A549 (cell line): Measurements from ENCODE around the gene KLK11. TPM values are rescaled to one million over a fixed set of nuclear protein-coding genes. Genes with fewer than 3 reads are reported as not detected.

Source experiments
- ATAC-seq, 2 experiments: fragments of 200-7000 bp in 1 of 2; fragments of >200 bp in 1 of 2; cut with Nextera tagmentation in 1 of 2; cut with Tn5 transposase in 1 of 2; 3 replicates each; pipeline versions ENCODE4 v1.8.0 to v1.9.1; 2018 to 2020; ENCODE audit warnings: mild to moderate bottlenecking in 1 of 2, moderate library complexity in 1 of 2
- CTCF ChIA-PET: fragments of 300-600 bp; sonication (Branson Sonifier 250); formaldehyde crosslinking; extraction: SDS; loops from one replicate; lab custom pipeline; 2021; ENCODE audit warnings: antibody characterized with exemption, inconsistent platforms; lab: Yijun Ruan, JAX
- POLR2A ChIA-PET: fragments of 350-600 bp; formaldehyde crosslinking; extraction: SDS; loops from one replicate; lab custom pipeline; 2021; ENCODE audit warnings: antibody characterized with exemption, inconsistent platforms; lab: Yijun Ruan, JAX
- DNase-seq, 2 experiments: peaks; one replicate each; pipeline versions ENCODE4 v3.0.0 to v3.0.0-alpha.2; 2011 to 2016; ENCODE audit warnings: low read depth in 1 of 2, low spot score in 1 of 2
- FAIRE-seq: peaks from 2 replicates; lab custom pipeline; 2011; peaks lifted over from hg19 to GRCh38; lab: Jason Lieb, UNC
- H3K27ac ChIP-seq, 2 experiments: fragments of >200 bp; sonication (Bioruptor Twin); formaldehyde crosslinking; 3 replicates each; pipeline ENCODE4 v1.5.1; 2016 to 2017
- H3K4me1 ChIP-seq: fragments of >200 bp; sonication (Bioruptor Twin); formaldehyde crosslinking; 3 replicates; pipeline ENCODE4 v1.6.1; 2016
- H3K4me2 ChIP-seq: fragments of >200 bp; sonication (Bioruptor Twin); formaldehyde crosslinking; 3 replicates; pipeline ENCODE4 v1.6.1; 2016
- H3K4me3 ChIP-seq: fragments of >200 bp; sonication (Bioruptor Twin); formaldehyde crosslinking; 3 replicates; pipeline ENCODE4 v1.5.1; 2016
- H3K9me3 ChIP-seq: fragments of >200 bp; sonication (Bioruptor Twin); formaldehyde crosslinking; 3 replicates; pipeline ENCODE4 v1.6.1; 2016
- CBX8 ChIP-seq: fragments of 200-600 bp; sonication (generic); IDR thresholded peaks from 2 replicates; pipeline ENCODE4 v1.6.1; 2016
- CHD2 ChIP-seq: fragments of 150-350 bp; IDR thresholded peaks from 2 replicates; pipeline ENCODE4 v1.6.1; 2014; ENCODE audit warnings: low read length; ENCODE audit not compliant: partially characterized antibody
- CHD4 ChIP-seq: fragments of 200-600 bp; sonication (generic); IDR thresholded peaks from 2 replicates; pipeline ENCODE4 v1.6.1; 2016; ENCODE audit warnings: antibody characterized with exemption, mild to moderate bottlenecking, borderline replicate concordance
- FOSB ChIP-seq: fragments of 250-450 bp; sonication (Bioruptor Pico); IDR thresholded peaks from 2 replicates; pipeline ENCODE4 v1.5.0; 2020; ENCODE audit warnings: mild to moderate bottlenecking, moderate library complexity
- FOXS1 ChIP-seq: fragments of 250-450 bp; sonication (Bioruptor Pico); IDR thresholded peaks from 2 replicates; pipeline ENCODE4 v1.5.0; 2020; ENCODE audit warnings: mild to moderate bottlenecking, moderate library complexity
- HDAC2 ChIP-seq: fragments of 200-600 bp; sonication (generic); IDR thresholded peaks from 2 replicates; pipeline ENCODE4 v1.6.1; 2016
- HES2 ChIP-seq: fragments of >200 bp; sonication (Bioruptor Twin); formaldehyde crosslinking; IDR thresholded peaks from 2 replicates; pipeline ENCODE4 v1.6.1; 2016
- HOXA7 ChIP-seq: fragments of 250-450 bp; sonication (Bioruptor Pico); IDR thresholded peaks from 2 replicates; pipeline ENCODE4 v1.5.0; 2020; ENCODE audit warnings: mild to moderate bottlenecking, moderate library complexity
- HOXB5 ChIP-seq: fragments of 250-450 bp; sonication (Bioruptor Pico); IDR thresholded peaks from 2 replicates; pipeline ENCODE4 v1.5.0; 2020; ENCODE audit warnings: mild to moderate bottlenecking, moderate library complexity
- MAFK ChIP-seq: fragments of 450-650 bp; IDR thresholded peaks from 2 replicates; pipeline ENCODE4 v1.6.1; 2014; ENCODE audit not compliant: partially characterized antibody
- MYC ChIP-seq: IDR thresholded peaks from 2 replicates; pipeline ENCODE4 v1.6.1; 2012; ENCODE audit warnings: mild to moderate bottlenecking, inconsistent platforms, low read length, improper control_type of control experiment, borderline replicate concordance
- RAD21 ChIP-seq, 2 experiments: fragments of >200 bp in 1 of 2; sonication (Bioruptor Twin) in 1 of 2; formaldehyde crosslinking in 1 of 2; IDR thresholded peaks in 1 of 2; conservative IDR thresholded peaks in 1 of 2; 2 replicates in 1 of 2; 3 replicates in 1 of 2; pipeline ENCODE4 v1.6.1; 2012 to 2018; ENCODE audit warnings: inconsistent platforms in 1 of 2
- RCOR1 ChIP-seq: fragments of 150-350 bp; IDR thresholded peaks from 2 replicates; pipeline ENCODE4 v1.6.1; 2014; ENCODE audit warnings: antibody characterized with exemption, low read length, low read depth
- RNF2 ChIP-seq: fragments of 200-600 bp; sonication (generic); IDR thresholded peaks from 2 replicates; pipeline ENCODE4 v1.6.1; 2016; ENCODE audit warnings: low read depth, mild to moderate bottlenecking, antibody characterized with exemption, moderate library complexity, borderline replicate concordance
- SMC3 ChIP-seq: fragments of >200 bp; sonication (Bioruptor Twin); formaldehyde crosslinking; IDR thresholded peaks from 3 replicates; pipeline ENCODE4 v1.6.1; 2018; ENCODE audit warnings: inconsistent platforms
- TFCP2L1 ChIP-seq: fragments of 250-450 bp; sonication (Bioruptor Pico); IDR thresholded peaks from 2 replicates; pipeline ENCODE4 v1.5.0; 2021; ENCODE audit warnings: mild to moderate bottlenecking
- TP53 ChIP-seq: fragments of 250-450 bp; sonication (Bioruptor Pico); IDR thresholded peaks from 2 replicates; pipeline ENCODE4 v1.5.0; 2021; ENCODE audit warnings: mild to moderate bottlenecking, moderate library complexity
- USF2 ChIP-seq: fragments of 450-650 bp; IDR thresholded peaks from 2 replicates; pipeline ENCODE4 v1.6.1; 2014; ENCODE audit warnings: antibody characterized with exemption
- ZFP36 ChIP-seq: fragments of 450-650 bp; IDR thresholded peaks from 2 replicates; pipeline ENCODE4 v1.6.1; 2014; ENCODE audit warnings: borderline replicate concordance; ENCODE audit not compliant: partially characterized antibody
- ZSCAN20 ChIP-seq: fragments of 250-450 bp; sonication (Bioruptor Pico); IDR thresholded peaks from 2 replicates; pipeline ENCODE4 v1.8.0; 2022; ENCODE audit warnings: mild to moderate bottlenecking, moderate library complexity
- WGBS: methylation state at CpG from one replicate; pipeline ENCODE4 v1.1.6; 2017; ENCODE audit errors: missing lambda C conversion rate; 5-methylcytosine and 5-hydroxymethylcytosine counted together
- polyA plus RNA-seq, 4 experiments: library from polyadenylated mRNA; depleted of rRNA in 3 of 4; stranded (reverse); fragments of >200 nt; fragmentation: RNase III in 1 of 4; extraction: RNeasy Plus Mini Kit Qiagen cat#74134 plus additional on column Dnase treatment in 1 of 4; gene quantifications; 2 replicates in 3 of 4; 3 replicates in 1 of 4; pipeline ENCODE4 v1.2.3, GENCODE V29; 2011 to 2017
- TF ChIP-seq, protein P1 (sequence below): fragments of >200 bp; sonication (Bioruptor Twin); formaldehyde crosslinking; IDR thresholded peaks from 3 replicates; pipeline ENCODE4 v1.5.1; 2016
- TF ChIP-seq, protein P2 (sequence below): fragments of >200 bp; sonication (Bioruptor Twin); formaldehyde crosslinking; IDR thresholded peaks from 3 replicates; pipeline ENCODE4 v1.6.1; 2016
- TF ChIP-seq, protein P3 (sequence below): IDR thresholded peaks from 2 replicates; pipeline ENCODE4 v1.6.1; 2012

KLK11 gene
- polyA plus RNA-seq, 2 of the 4 experiments (the other 2 are of a cell fraction): not detected

DNA sequence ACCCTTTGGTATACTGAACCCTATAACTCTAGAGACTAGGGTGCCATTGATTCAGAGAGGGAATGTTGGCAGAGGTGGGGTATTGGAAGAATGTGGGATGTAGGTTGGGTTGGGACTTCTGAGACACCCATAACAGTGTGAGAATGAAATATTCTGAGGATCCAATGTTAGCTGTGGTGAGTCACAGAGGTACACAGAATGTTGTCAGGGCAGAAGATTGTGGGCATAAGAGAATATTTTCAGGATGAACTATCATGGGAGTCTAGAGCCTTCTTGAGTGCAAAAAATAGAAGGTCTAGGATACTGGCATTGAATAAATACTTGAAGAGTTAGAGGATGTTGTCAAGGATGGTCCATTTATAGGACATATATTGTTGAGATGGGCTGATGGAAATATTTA lies 29.4 kb upstream of the KLK11 start:
- Histone ChIP-seq H3K9me3 (peaks cover 3% of the 10 kb centered on the region; the same call in 1 of the 3 replicates), H3K27ac (no peak overlapping the region), H3K4me1 (no peaks in the 10 kb centered on the region), H3K4me3 (no peak overlapping the region), H3K4me2 (no peak overlapping the region)
- FAIRE-seq (no peak), DNase-seq (no peak), ATAC-seq (0 out of 6 replicates have a peak, but pooled peaks of 1 of the 2 experiments have one; percentile 36)
- CTCF ChIA-PET: no interaction called here
- TF ChIP-seq MYC (no peak), CHD2 (no peak)
- TF ChIP-seq, protein P1, sequence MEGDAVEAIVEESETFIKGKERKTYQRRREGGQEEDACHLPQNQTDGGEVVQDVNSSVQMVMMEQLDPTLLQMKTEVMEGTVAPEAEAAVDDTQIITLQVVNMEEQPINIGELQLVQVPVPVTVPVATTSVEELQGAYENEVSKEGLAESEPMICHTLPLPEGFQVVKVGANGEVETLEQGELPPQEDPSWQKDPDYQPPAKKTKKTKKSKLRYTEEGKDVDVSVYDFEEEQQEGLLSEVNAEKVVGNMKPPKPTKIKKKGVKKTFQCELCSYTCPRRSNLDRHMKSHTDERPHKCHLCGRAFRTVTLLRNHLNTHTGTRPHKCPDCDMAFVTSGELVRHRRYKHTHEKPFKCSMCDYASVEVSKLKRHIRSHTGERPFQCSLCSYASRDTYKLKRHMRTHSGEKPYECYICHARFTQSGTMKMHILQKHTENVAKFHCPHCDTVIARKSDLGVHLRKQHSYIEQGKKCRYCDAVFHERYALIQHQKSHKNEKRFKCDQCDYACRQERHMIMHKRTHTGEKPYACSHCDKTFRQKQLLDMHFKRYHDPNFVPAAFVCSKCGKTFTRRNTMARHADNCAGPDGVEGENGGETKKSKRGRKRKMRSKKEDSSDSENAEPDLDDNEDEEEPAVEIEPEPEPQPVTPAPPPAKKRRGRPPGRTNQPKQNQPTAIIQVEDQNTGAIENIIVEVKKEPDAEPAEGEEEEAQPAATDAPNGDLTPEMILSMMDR: no peak
- POLR2A ChIA-PET: no interaction called here

DNA sequence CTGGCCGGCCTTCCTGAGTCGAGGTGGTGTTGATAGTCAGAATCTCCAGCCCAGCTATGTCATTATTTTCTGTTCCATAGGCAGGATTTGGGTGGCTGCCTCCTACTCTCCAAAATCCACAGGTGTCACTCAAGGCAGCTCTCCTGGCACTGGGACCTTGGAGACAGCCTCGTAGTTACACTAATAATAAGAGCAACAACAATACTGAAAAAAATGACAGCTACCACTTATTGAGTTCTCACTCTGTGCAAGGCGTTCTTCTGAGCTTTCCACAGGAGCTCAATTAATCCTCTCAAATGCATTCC lies 20.6 kb upstream of the KLK11 start:
- H3K4me1 ChIP-seq: no peaks in the 10 kb centered on the region
- 28% methylated on average over 4 of the region's 4 CpGs for whole genome bisulfite sequencing
- no peak for DNase-seq
- ChIA-PET POLR2A (no interaction called here), CTCF (interaction anchor here (1.0 to 1.2 kb wide), 2 partner anchors 11 to 26 kb away, joined by 3 to 5 read pairs; no protein-coding TSS in a partner anchor)
- TF ChIP-seq RNF2 (no peak), HDAC2 (no peak), HOXB5 (CRISPR knock-in tag) (no peak), ZFP36 (no peak), HES2 (no peak), USF2 (no peak), CBX8 (no peak), FOSB (no peak), MAFK (no peak), ZSCAN20 (no peak), CHD2 (no peak), TFCP2L1 (CRISPR knock-in tag) (no peak), CHD4 (no peak), SMC3 (no peak)
- TF ChIP-seq, protein P2, sequence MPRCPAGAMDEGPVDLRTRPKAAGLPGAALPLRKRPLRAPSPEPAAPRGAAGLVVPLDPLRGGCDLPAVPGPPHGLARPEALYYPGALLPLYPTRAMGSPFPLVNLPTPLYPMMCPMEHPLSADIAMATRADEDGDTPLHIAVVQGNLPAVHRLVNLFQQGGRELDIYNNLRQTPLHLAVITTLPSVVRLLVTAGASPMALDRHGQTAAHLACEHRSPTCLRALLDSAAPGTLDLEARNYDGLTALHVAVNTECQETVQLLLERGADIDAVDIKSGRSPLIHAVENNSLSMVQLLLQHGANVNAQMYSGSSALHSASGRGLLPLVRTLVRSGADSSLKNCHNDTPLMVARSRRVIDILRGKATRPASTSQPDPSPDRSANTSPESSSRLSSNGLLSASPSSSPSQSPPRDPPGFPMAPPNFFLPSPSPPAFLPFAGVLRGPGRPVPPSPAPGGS: no peak
- TF ChIP-seq, protein P3, sequence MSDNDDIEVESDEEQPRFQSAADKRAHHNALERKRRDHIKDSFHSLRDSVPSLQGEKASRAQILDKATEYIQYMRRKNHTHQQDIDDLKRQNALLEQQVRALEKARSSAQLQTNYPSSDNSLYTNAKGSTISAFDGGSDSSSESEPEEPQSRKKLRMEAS: no peak
- no peak for FAIRE-seq
- no peak overlapping the region for H3K27ac ChIP-seq
- no peak overlapping the region for H3K4me3 ChIP-seq
- H3K4me2 ChIP-seq: no peak overlapping the region
- H3K9me3 ChIP-seq: peaks cover 5% of the 10 kb centered on the region; the same call in 1 of the 3 replicates
- ATAC-seq: no peak

- DNase-seq (no peak), ATAC-seq (no peak), FAIRE-seq (no peak)
- 66% methylated on average over 11 of the region's 11 CpGs for WGBS
- TF ChIP-seq RAD21 (conservative IDR thresholded peaks at IDR 0.05 in 1 of 2, IDR thresholded peaks at IDR 0.05 in 1 of 2) (no peak), MAFK (peak; percentile 87), HOXA7 (CRISPR knock-in tag) (no peak), TP53 (CRISPR knock-in tag) (no peak), RCOR1 (no peak), FOXS1 (CRISPR knock-in tag) (no peak)
- CTCF ChIA-PET: interaction anchor here (1.4 to 2.3 kb wide), 5 partner anchors 9 to 28 kb away, joined by 3 to 6 read pairs (median 4); no protein-coding TSS in a partner anchor
- H3K4me1 ChIP-seq: no peaks in the 10 kb centered on the region
- POLR2A ChIA-PET: no interaction called here
- no peaks in the 10 kb centered on the region for H3K9me3 ChIP-seq
- H3K27ac ChIP-seq: no peak overlapping the region
- no peak overlapping the region for H3K4me3 ChIP-seq
- no peak overlapping the region for H3K4me2 ChIP-seq
Observed at GRCh38 chr19:51044327-51044726, 17.9 kb upstream of the KLK11 start.
